GM12891 (cell line): ENCODE data around the gene ADCY5.

Experiments
- DNase-seq: peaks from one replicate; pipeline ENCODE4 v3.0.0; 2011; ENCODE audit warnings: low spot score; ENCODE audit not compliant: insufficient read length
- FAIRE-seq: peaks from 2 replicates; lab custom pipeline; 2011; peaks lifted over from hg19 to GRCh38; lab: Jason Lieb, UNC
- PAX5 ChIP-seq: IDR thresholded peaks from 2 replicates; pipeline ENCODE4 v1.6.1; 2011; ENCODE audit warnings: low read length, moderate library complexity, mild to moderate bottlenecking; ENCODE audit not compliant: insufficient read depth, severe bottlenecking
- POLR2A ChIP-seq: IDR thresholded peaks from 2 replicates; pipeline ENCODE4 v1.6.1; 2011; ENCODE audit warnings: low read depth, low read length, control low read depth
- POLR2AphosphoS5 ChIP-seq: IDR thresholded peaks from 2 replicates; pipeline ENCODE4 v1.6.1; 2011; ENCODE audit warnings: low read depth, low read length, control low read depth
- POU2F2 ChIP-seq: IDR thresholded peaks from 2 replicates; pipeline ENCODE4 v1.6.1; 2011; ENCODE audit warnings: low read depth, mild to moderate bottlenecking, control low read depth, low read length, moderate library complexity
- SPI1 ChIP-seq: IDR thresholded peaks from 2 replicates; pipeline ENCODE4 v1.6.1; 2011; ENCODE audit warnings: low read depth, low read length, control low read depth
- TAF1 ChIP-seq: IDR thresholded peaks from 2 replicates; pipeline ENCODE4 v1.6.1; 2011; ENCODE audit warnings: low read depth, low read length, control low read depth

The ADCY5 gene

DNA sequence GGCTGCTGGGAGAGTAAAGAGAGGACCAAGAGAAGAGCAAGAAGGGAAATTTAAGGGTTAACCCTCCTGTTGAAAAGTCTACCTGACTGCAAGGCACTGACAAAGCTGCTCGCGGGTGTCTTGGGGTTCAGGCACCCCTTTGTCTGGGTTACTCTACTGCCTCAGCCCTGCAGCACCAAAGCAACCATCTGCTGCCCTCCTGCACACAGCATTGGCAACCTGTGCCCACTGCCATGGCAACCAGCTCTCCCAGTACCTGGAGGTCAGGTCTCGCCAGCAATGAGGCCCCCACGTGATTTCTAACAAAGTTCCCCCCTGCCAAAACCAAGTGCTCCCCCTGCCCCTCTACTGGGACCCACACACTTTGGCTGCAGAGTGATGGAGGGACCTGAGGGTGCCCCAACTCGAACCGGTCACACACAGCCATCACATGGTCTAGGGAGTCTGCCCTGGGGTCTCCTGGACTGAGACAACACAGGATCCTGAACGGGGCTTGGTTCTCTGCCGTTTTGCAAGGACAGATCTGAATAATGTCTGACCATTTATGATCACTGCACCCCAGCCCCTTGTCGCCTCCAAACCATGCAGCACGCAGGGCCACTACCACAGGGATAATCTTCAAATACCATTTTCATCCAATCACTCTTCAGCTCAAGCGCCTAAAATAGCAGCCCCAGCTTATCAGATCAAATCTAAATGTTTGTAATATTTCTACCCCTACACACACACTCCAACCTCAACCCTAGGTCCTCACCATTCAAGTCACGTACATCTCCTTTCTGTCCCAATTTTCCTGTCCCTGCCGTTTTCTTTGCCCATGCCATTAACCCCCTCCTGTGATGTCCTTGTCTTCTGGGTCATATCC is 50.7 kb downstream of the ADCY5 start:
- DNase-seq, result no peak
- FAIRE-seq, result no peak
- TF ChIP-seq POLR2A, result no peak
- TF ChIP-seq SPI1, result no peak
- TF ChIP-seq TAF1, result no peak
- no peak for TF ChIP-seq POLR2AphosphoS5
- TF ChIP-seq PAX5, result no peak
- no peak for TF ChIP-seq POU2F2

DNA sequence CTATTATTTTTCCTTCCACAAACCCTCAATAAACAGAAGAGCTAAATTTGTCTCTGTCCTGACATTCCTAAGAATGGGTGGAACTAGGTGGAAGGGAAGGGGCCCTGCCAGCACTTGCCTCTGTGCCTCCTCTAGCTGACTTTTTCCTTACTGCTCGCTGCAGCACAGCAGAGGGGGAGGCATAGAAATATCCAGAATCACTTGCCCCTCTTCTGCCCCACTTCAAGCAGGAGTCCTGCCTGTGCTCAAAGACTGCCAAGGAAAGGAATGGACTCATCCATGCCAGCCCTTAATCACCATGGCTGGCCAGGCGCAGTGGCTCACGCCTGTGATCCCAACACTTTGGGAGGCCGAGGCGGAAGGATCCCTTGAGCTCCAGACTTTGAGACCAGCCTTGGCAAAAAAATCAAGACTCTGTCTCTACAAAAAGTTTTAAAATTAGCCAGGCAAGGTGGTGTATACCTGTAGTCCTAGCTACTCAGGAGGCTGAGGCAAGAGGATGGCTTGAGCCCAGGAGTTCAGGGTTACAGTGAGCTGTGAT is 51.8 kb downstream of the ADCY5 start:
- TF ChIP-seq TAF1, result no peak
- no peak for TF ChIP-seq PAX5
- FAIRE-seq (no peak), DNase-seq (no peak)

DNA sequence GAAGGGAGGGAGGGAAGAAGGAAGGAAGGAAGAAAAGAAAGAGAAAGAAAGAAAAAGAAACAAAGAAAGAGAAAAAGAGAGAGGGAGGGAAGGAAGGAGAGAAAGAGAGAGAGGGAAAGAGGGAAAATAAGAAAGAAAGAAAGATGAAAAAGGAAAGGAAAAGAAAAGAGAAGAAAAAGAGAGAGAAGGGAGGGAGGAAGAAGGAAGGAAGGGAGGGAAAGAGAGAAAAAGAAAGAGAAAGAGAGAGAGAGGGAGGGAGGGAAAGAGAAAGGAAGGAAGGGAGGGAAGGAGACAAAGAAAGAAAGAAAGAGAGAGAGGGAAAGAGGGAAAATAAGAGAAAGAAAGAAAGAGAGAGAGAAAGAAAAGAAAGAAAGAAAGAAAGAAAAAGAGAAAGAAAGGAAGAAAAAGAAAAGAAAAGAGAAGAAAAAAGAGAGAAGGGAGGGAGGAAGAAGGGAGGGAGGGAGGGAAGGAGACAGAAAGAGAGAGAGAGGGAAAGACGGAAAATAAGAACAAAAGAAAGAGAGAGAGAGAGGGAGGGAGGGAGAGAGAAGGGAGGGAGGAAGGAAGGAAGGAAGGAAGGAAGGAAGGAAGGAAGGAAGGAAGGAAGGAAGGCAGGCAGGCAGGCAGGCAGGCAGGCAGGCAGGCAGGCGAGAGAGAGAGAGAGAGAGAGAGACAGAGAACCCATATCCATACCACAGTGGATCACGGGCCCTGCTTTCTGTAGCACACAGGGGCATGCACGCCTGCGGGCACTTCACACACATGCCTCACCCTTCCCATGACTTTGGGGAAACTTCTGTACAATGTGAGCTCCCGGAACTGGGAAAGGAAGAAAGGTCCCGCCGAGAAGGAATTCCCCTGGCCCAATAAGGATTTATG is 52.5 kb downstream of the ADCY5 start:
- FAIRE-seq, result no peak

DNA sequence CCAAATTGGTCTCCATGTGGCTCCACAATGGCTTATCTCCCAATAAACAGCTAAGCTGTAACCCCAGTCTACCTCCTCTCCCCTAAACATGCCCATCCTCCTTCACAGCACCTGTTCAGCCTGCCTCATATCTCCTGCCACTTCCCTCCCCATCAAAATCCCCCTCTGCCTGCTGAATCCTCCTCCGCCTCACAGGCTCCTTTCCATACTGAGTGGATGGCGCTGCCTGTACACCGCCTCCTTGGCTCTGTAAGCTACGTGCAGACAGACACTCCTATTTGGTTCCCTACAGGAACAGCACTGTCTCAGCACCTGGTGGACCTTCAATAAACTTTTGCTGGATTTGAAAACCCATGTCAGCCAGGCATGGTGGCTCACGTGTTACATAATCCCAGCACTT is 53.7 kb downstream of the ADCY5 start:
- TF ChIP-seq SPI1 (no peak), POU2F2 (no peak), POLR2AphosphoS5 (no peak), PAX5 (no peak), TAF1 (no peak), POLR2A (no peak)
- no peak for DNase-seq
- FAIRE-seq, result no peak

More for the DNA sequence above, 52.5 kb downstream of the ADCY5 start:
- TF ChIP-seq TAF1 (no peak), POLR2A (no peak), POU2F2 (no peak), SPI1 (no peak), POLR2AphosphoS5 (no peak), PAX5 (no peak)
- no peak for DNase-seq

DNA sequence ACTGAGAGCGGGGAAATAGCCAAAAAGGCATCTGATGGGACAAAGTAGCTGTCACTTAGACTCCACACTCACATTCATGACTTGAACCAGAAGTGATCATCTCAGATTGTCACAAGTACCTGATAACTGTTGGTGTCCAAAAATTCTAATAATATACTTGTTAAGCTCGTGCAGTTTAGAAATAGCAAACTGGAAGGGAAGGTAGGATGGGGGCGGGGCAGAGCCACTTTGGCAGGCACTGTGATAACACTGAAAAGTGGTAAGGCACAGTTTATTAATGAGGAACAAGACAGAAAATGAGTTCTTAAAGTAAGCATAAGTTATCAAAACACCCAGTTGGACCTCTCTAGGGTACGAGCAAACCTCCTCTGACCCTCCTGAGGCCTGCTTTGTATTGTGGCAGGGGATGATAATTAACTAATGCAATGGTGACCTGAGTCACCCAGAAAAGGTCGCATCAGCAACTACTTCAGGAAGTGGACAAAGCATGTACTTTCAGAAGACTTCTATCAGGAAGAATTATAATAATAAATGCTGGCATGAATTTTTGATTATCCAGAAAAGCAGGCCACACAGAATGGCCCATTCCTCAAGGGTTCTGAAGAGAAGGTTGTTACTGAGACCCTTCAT is 54.4 kb downstream of the ADCY5 start:
- no peak for FAIRE-seq

DNA sequence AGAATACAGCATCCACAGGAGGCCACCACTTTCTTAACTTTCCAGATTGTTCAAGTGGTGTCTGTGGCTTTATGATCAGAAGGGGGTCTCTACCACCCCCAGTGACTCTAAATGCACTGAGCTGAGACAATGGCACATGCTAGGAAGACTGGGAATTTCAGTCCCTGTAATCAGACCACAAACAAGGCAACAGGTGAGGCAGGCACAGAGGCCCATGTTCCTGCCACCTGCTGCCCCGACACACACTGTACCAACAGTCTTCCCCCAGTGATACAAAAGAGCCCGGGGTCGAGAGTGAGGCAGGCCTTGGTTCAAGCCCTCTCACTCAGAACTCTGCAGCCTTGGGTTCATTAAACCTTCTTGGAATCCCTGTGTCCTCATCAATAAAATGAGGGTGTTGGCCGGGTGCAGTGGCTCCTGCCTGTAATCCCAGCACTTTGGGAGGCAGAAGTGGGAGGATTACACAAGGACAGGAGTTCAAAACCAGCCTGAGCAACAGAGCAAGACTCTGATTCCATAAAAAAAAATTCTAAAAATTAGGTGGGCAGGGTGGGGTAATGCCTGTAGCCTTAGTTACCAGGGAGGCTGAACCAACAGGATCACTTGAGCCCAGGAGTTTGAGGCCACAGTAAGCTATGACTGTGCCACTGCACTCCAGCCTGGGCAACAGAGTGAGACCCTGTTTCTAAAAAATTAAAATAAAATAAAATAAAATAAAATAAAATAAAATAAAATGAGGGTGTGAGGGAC is 55.8 kb downstream of the ADCY5 start:
- no peak for TF ChIP-seq TAF1
- no peak for TF ChIP-seq PAX5
- no peak for TF ChIP-seq POU2F2
- TF ChIP-seq POLR2A, result no peak
- no peak for TF ChIP-seq SPI1
- no peak for TF ChIP-seq POLR2AphosphoS5
- FAIRE-seq, result no peak
- no peak for DNase-seq

More for the DNA sequence above, 54.4 kb downstream of the ADCY5 start:
- no peak for DNase-seq
- TF ChIP-seq PAX5 (no peak), POU2F2 (no peak), POLR2A (no peak), TAF1 (no peak)

DNA sequence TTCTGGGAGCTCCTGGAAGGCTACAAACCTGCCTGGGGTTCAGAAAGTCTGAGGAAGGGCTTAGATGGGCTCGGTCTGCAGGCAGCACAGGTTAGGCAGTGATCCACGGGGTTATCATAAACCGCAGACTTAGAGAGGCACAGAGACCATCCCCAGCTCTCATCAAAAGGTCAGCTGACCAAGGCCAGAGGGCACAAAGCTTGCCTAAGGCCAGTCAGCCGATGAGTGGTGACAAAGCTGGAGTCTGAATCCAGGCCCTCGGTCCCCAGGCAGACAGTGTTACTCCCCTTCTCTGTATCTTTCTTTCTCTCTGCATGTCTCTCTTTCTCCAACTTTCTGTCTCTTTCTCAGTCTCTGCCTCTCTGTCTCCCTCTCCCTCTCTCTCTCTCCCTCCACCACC is 56.5 kb downstream of the ADCY5 start:
- TF ChIP-seq SPI1 (no peak), POLR2A (no peak), PAX5 (no peak), POLR2AphosphoS5 (no peak), POU2F2 (no peak), TAF1 (no peak)
- DNase-seq, result no peak
- FAIRE-seq, result no peak

DNA sequence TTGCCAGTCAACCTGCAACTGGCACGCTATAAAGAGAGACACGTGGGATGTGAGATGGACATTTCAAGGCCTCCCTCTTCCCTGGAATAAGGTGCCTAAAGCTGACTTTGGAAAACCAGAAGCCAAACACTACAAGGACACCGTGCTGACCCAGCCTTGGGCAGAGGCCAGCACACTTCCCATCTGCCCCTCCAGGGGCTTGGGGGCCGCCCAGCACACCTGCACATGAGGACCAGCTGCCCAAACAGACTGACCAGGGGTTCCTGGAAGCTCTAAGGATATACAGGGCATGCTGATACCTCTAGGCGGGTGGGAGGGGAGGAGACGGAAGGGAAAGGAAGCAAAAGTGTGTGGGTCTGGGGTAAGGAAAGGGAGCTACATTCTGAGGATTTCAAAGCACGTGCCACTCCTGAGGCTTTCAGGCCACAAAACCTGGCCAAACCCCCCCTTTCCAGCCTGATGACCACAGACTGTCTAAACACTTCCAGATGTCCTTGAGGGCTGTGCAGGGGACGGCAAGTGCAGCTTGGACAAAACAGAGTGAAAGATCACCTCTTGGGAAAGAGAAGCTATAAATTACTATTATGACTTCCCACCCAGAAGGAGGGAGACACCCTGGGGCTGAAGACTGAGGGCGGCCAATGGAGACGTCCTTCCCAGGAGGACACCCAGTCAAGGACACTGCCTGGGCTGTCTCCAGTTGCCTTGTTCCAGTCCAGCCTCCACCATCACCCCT is 57.9 kb downstream of the ADCY5 start:
- no peak for TF ChIP-seq SPI1
- TF ChIP-seq POU2F2, result no peak
- no peak for TF ChIP-seq PAX5
- TF ChIP-seq POLR2A, result no peak
- no peak for TF ChIP-seq TAF1
- TF ChIP-seq POLR2AphosphoS5, result no peak
- DNase-seq (no peak), FAIRE-seq (no peak)
